Measurements from ENCODE around the gene FARP1.

FARP1 gene

DNA sequence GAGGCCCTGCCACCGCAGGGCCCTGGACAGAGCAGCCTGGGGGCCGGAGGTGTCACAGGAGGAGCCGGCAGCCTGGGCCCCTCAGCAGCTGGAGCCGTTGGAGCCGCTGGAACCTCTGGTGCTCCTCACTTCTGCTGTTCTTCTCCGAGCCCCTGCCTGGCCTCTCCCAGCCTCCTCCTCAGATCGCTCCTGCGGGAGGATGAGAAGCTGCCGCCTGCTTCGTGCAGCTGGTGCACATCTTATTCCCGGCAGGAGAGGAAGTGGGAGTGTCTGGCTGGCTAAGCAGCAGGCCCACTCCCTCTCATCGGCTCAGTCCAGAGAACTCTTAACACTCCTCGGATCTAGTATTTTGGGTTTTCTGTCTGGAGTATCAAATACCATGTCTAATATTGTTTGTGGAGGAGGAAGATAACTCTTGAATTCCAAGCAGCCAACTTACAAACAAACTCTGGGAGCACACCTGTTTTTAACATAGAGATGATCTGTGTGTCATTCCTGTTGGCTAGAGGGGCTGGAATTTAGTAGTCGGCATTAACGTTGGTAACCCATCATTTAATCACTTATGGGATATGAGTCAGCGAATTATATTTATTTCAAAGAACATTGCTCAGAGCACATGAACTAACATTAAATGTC, 71.2 kb downstream of the FARP1 start:
- Histone ChIP-seq H3K4me1 (ENCODE audit: control insufficient read depth, low read depth, low read length) (no peaks in the 10 kb centered on the region), H3K4me3 (ENCODE audit: low read length) (no peak overlapping the region), H3K9ac (ENCODE audit: low read length) (no peak overlapping the region), H3K27ac (ENCODE audit: low read length) (no peak overlapping the region), H3K36me3 (ENCODE audit: control insufficient read depth, low read depth, low read length) (peaks cover 17% of the 10 kb centered on the region), H3K9me3 (ENCODE audit: control insufficient read depth, low read depth, low read length) (peaks cover 5% of the 10 kb centered on the region), H3K27me3 (ENCODE audit: control insufficient read depth, insufficient read depth, low read length) (no peaks in the 10 kb centered on the region)

DNA sequence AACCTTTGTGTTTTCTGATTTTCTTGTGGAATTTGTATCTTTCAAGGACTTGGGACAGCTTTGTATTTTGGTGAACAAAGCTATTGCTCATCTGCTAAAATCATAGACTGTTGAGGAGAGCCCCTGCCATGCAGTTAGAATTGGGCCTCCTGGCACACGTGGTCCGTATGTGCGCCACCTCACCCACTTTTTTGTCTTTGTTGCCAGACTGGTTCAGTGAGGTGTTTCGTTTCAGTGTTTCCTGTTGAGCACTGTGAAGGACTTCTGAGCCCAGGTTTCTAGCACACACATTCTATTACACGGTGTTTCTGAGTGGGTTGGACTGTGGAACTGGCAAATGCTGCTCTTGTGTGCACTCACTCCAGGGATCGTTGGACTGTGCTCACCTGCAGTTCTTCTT, 71.8 kb downstream of the FARP1 start:
- H3K9me3 ChIP-seq (ENCODE audit: control insufficient read depth, low read depth, low read length), result peaks cover 5% of the 10 kb centered on the region
- H3K9ac ChIP-seq (ENCODE audit: low read length), result no peak overlapping the region
- H3K4me3 ChIP-seq (ENCODE audit: low read length), result no peak overlapping the region
- no peaks in the 10 kb centered on the region for H3K27me3 ChIP-seq (ENCODE audit: control insufficient read depth, insufficient read depth, low read length)
- H3K36me3 ChIP-seq (ENCODE audit: control insufficient read depth, low read depth, low read length), result peaks cover 17% of the 10 kb centered on the region
- H3K27ac ChIP-seq (ENCODE audit: low read length), result no peak overlapping the region
- no peaks in the 10 kb centered on the region for H3K4me1 ChIP-seq (ENCODE audit: control insufficient read depth, low read depth, low read length)

GRCh38 chr13:98215508-98215907, 72.6 kb downstream of the FARP1 start:
- Histone ChIP-seq H3K4me3 (ENCODE audit: low read length) (no peak overlapping the region), H3K9me3 (ENCODE audit: control insufficient read depth, low read depth, low read length) (peaks cover 5% of the 10 kb centered on the region), H3K9ac (ENCODE audit: low read length) (no peak overlapping the region), H3K27ac (ENCODE audit: low read length) (no peak overlapping the region), H3K4me1 (ENCODE audit: control insufficient read depth, low read depth, low read length) (no peaks in the 10 kb centered on the region), H3K36me3 (ENCODE audit: control insufficient read depth, low read depth, low read length) (peaks cover 17% of the 10 kb centered on the region), H3K27me3 (ENCODE audit: control insufficient read depth, insufficient read depth, low read length) (no peaks in the 10 kb centered on the region)

DNA sequence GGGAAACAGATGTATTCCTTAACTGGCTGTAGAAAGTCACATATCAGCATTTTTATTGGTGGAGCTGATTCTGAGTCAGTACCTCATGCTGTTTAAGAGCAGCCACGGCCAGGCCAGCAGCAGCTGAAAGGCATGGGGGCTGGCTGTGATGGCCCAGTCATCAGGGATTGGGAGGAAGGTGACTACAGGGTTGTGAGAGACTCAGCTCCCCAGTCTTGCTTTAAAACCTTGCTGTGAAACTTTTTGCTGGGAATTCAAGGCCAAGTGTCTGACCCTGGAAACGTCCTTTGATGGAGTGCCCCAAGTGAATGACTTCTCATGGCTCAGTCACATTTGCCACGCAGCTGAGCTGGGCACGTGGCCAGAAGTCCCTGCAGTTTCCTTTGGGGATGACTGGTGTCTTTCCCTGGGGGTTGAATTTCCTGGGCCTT, 73.3 kb downstream of the FARP1 start:
- H3K27ac ChIP-seq (ENCODE audit: low read length), result no peak overlapping the region
- no peak overlapping the region for H3K4me3 ChIP-seq (ENCODE audit: low read length)
- peaks cover 17% of the 10 kb centered on the region for H3K36me3 ChIP-seq (ENCODE audit: control insufficient read depth, low read depth, low read length)
- H3K27me3 ChIP-seq (ENCODE audit: control insufficient read depth, insufficient read depth, low read length), result no peaks in the 10 kb centered on the region
- H3K9ac ChIP-seq (ENCODE audit: low read length), result no peak overlapping the region
- no peaks in the 10 kb centered on the region for H3K4me1 ChIP-seq (ENCODE audit: control insufficient read depth, low read depth, low read length)
- peaks cover 5% of the 10 kb centered on the region for H3K9me3 ChIP-seq (ENCODE audit: control insufficient read depth, low read depth, low read length)

DNA sequence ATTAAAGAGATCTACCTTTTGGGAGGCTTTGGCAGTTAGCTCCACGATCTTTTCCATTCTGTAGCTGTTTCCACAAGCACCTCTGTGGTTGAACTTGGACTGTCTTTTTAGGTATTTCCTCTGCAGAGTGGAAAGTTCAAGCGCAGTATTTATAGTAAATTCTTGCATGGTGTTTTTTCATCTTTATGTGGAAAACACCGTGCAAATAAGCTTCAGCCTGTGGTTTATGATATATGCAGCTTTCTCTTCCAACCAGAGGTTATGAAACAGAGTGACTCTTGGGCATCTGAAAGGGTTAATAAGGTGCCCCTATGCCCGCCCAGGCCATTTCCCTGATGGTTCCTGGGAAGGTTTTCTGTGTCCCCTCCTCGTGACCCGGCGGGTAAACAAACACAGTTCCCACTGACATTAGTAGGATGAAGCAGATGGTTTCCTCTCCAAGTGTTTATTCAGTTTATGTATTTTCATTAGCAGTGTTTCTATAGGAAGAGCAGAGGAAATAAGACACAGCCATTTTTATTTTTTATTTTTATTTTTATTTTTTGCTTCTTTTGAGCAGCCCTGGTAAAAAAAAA, 73.9 kb downstream of the FARP1 start:
- Histone ChIP-seq H3K27me3 (ENCODE audit: control insufficient read depth, insufficient read depth, low read length) (no peaks in the 10 kb centered on the region), H3K9me3 (ENCODE audit: control insufficient read depth, low read depth, low read length) (no peaks in the 10 kb centered on the region), H3K4me3 (ENCODE audit: low read length) (no peak overlapping the region), H3K36me3 (ENCODE audit: control insufficient read depth, low read depth, low read length) (peaks cover 17% of the 10 kb centered on the region), H3K4me1 (ENCODE audit: control insufficient read depth, low read depth, low read length) (no peaks in the 10 kb centered on the region), H3K9ac (ENCODE audit: low read length) (no peak overlapping the region), H3K27ac (ENCODE audit: low read length) (no peak overlapping the region)

- H3K9me3 ChIP-seq (ENCODE audit: control insufficient read depth, low read depth, low read length), result no peaks in the 10 kb centered on the region
- H3K4me3 ChIP-seq (ENCODE audit: low read length), result no peak overlapping the region
- H3K4me1 ChIP-seq (ENCODE audit: control insufficient read depth, low read depth, low read length), result no peaks in the 10 kb centered on the region
- H3K27ac ChIP-seq (ENCODE audit: low read length), result no peak overlapping the region
- peaks cover 17% of the 10 kb centered on the region for H3K36me3 ChIP-seq (ENCODE audit: control insufficient read depth, low read depth, low read length)
- no peaks in the 10 kb centered on the region for H3K27me3 ChIP-seq (ENCODE audit: control insufficient read depth, insufficient read depth, low read length)
- no peak overlapping the region for H3K9ac ChIP-seq (ENCODE audit: low read length)
Measured at GRCh38 chr13:98217597-98217996, 74.7 kb downstream of the FARP1 start.

- Histone ChIP-seq H3K4me1 (ENCODE audit: control insufficient read depth, low read depth, low read length) (no peaks in the 10 kb centered on the region), H3K9me3 (ENCODE audit: control insufficient read depth, low read depth, low read length) (no peaks in the 10 kb centered on the region), H3K27me3 (ENCODE audit: control insufficient read depth, insufficient read depth, low read length) (no peaks in the 10 kb centered on the region), H3K36me3 (ENCODE audit: control insufficient read depth, low read depth, low read length) (peaks cover 3% of the 10 kb centered on the region), H3K9ac (ENCODE audit: low read length) (no peak overlapping the region), H3K27ac (ENCODE audit: low read length) (no peak overlapping the region), H3K4me3 (ENCODE audit: low read length) (no peak overlapping the region)
Measured at GRCh38 chr13:98219685-98220084, 76.8 kb downstream of the FARP1 start.

DNA sequence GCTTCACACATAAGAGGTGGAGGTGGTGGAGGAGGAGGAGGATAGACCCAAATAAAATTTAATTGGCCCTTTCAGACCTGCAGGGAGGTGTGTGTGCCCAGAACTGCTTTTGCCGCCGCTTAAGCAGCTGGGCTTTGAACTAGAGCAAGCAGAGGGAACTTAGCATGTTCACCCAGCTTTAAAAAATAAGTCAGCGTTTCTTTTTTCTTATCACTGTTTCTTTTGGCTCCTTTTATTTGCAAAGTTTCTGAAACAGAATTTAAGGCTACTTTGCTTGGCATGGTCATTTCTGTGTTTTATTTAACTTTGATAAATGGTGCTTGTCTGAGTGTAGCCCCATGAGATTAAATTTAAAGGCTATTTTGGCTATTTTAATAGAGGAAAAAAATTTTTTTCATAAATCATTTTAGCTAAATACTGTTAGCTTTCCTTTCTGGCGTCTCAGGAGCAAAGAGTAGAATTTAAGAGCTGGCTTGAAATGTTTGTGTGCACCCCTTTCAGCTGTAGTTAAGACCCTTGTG, 77.4 kb downstream of the FARP1 start:
- no peak overlapping the region for H3K4me3 ChIP-seq (ENCODE audit: low read length)

DNA sequence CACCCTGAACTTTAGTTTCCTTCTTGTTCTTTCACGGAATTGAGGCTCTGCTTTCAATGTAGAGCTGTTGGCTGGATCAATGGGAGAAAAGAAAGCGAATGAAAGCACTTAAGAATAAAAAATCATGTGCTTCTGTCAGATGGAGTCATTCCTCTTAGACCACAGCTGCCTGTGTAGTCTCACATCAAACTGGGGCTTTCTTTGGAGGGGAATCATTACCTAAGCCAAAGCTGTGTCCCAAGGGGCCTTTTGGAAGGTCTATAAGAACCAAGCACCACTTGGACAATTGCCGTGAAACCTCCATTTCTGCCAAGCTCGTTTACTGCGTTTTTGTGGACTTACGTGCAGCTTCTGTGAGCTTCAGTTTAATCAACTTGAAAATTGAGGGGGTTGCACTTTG, 78.3 kb downstream of the FARP1 start:
- Histone ChIP-seq H3K4me1 (ENCODE audit: control insufficient read depth, low read depth, low read length) (no peaks in the 10 kb centered on the region), H3K36me3 (ENCODE audit: control insufficient read depth, low read depth, low read length) (no peaks in the 10 kb centered on the region), H3K9me3 (ENCODE audit: control insufficient read depth, low read depth, low read length) (no peaks in the 10 kb centered on the region), H3K4me3 (ENCODE audit: low read length) (no peak overlapping the region), H3K27me3 (ENCODE audit: control insufficient read depth, insufficient read depth, low read length) (no peaks in the 10 kb centered on the region), H3K9ac (ENCODE audit: low read length) (no peak overlapping the region), H3K27ac (ENCODE audit: low read length) (no peak overlapping the region)

More for the DNA sequence above, 77.4 kb downstream of the FARP1 start:
- H3K4me1 ChIP-seq (ENCODE audit: control insufficient read depth, low read depth, low read length), result no peaks in the 10 kb centered on the region
- H3K27me3 ChIP-seq (ENCODE audit: control insufficient read depth, insufficient read depth, low read length), result no peaks in the 10 kb centered on the region
- H3K9me3 ChIP-seq (ENCODE audit: control insufficient read depth, low read depth, low read length), result no peaks in the 10 kb centered on the region
- H3K36me3 ChIP-seq (ENCODE audit: control insufficient read depth, low read depth, low read length), result no peaks in the 10 kb centered on the region
- H3K27ac ChIP-seq (ENCODE audit: low read length), result no peak overlapping the region
- no peak overlapping the region for H3K9ac ChIP-seq (ENCODE audit: low read length)

GRCh38 chr13:98222081-98222554, 79.2 kb downstream of the FARP1 start:
- Histone ChIP-seq H3K27ac (ENCODE audit: low read length) (no peak overlapping the region), H3K27me3 (ENCODE audit: control insufficient read depth, insufficient read depth, low read length) (no peaks in the 10 kb centered on the region), H3K36me3 (ENCODE audit: control insufficient read depth, low read depth, low read length) (no peaks in the 10 kb centered on the region), H3K4me1 (ENCODE audit: control insufficient read depth, low read depth, low read length) (no peaks in the 10 kb centered on the region), H3K9me3 (ENCODE audit: control insufficient read depth, low read depth, low read length) (no peaks in the 10 kb centered on the region), H3K4me3 (ENCODE audit: low read length) (no peak overlapping the region), H3K9ac (ENCODE audit: low read length) (no peak overlapping the region)

DNA sequence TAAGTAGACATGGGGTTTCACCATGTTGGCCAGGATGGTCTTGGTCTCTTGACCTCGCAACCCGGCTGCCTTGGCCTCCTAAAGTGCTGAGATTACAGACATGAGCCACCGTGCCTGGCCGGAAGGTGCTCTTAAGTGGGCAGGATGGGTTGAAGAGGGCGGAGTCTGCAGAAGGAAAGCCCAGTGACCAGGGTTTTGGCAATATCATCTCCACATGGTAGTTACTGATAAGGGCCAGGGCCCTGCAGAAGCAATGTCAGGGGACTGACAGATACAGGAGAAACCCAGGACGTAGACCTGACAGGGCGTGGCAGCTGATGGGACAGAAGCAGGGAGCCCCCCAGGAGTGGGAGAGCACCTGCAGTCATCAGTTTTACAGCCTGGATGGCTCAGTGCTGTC, 79.9 kb downstream of the FARP1 start:
- no peaks in the 10 kb centered on the region for H3K9me3 ChIP-seq (ENCODE audit: control insufficient read depth, low read depth, low read length)
- H3K9ac ChIP-seq (ENCODE audit: low read length), result no peak overlapping the region
- H3K36me3 ChIP-seq (ENCODE audit: control insufficient read depth, low read depth, low read length), result no peaks in the 10 kb centered on the region
- H3K4me3 ChIP-seq (ENCODE audit: low read length), result no peak overlapping the region
- no peaks in the 10 kb centered on the region for H3K4me1 ChIP-seq (ENCODE audit: control insufficient read depth, low read depth, low read length)
- H3K27ac ChIP-seq (ENCODE audit: low read length), result no peak overlapping the region
- H3K27me3 ChIP-seq (ENCODE audit: control insufficient read depth, insufficient read depth, low read length), result no peaks in the 10 kb centered on the region

DNA sequence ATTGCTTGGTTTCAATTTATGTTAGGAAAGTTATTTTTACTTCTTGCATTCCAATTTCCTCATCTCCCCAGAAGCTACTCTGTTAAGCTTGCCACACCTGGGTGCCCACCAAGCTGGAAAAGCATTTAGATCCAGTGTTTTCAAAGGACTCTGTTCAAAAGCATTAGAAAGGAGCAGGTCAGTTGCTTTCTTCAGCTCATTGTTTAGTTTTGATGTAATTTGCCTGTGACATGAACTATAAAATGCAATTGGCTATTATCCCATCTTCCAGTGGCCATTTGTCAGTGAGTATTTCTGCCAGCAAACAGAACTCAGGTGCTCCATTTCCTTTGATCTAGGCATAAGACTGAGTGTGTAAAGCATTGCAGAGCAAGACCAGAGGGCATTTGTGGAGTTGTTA, 80.8 kb downstream of the FARP1 start:
- Histone ChIP-seq H3K4me1 (ENCODE audit: control insufficient read depth, low read depth, low read length) (no peaks in the 10 kb centered on the region), H3K36me3 (ENCODE audit: control insufficient read depth, low read depth, low read length) (no peaks in the 10 kb centered on the region)

More for the DNA sequence above, 80.8 kb downstream of the FARP1 start:
- Histone ChIP-seq H3K9ac (ENCODE audit: low read length) (no peak overlapping the region), H3K4me3 (ENCODE audit: low read length) (no peak overlapping the region), H3K27ac (ENCODE audit: low read length) (no peak overlapping the region), H3K9me3 (ENCODE audit: control insufficient read depth, low read depth, low read length) (no peaks in the 10 kb centered on the region), H3K27me3 (ENCODE audit: control insufficient read depth, insufficient read depth, low read length) (no peaks in the 10 kb centered on the region)
